ENCODE results near the gene DNMT3L. TPM values are rescaled to one million over a fixed set of nuclear protein-coding genes. Genes with fewer than 3 reads are reported as not detected.

DNMT3L gene
- total RNA-seq, 1 donor from 2014 or later: not detected

- TF ChIP-seq, protein P1, sequence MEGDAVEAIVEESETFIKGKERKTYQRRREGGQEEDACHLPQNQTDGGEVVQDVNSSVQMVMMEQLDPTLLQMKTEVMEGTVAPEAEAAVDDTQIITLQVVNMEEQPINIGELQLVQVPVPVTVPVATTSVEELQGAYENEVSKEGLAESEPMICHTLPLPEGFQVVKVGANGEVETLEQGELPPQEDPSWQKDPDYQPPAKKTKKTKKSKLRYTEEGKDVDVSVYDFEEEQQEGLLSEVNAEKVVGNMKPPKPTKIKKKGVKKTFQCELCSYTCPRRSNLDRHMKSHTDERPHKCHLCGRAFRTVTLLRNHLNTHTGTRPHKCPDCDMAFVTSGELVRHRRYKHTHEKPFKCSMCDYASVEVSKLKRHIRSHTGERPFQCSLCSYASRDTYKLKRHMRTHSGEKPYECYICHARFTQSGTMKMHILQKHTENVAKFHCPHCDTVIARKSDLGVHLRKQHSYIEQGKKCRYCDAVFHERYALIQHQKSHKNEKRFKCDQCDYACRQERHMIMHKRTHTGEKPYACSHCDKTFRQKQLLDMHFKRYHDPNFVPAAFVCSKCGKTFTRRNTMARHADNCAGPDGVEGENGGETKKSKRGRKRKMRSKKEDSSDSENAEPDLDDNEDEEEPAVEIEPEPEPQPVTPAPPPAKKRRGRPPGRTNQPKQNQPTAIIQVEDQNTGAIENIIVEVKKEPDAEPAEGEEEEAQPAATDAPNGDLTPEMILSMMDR (IDR thresholded peaks at IDR 0.05): no peak
- Mint-ChIP-seq H3K9me3 (ENCODE audit: unreplicated experiment) (no peaks in the 10 kb centered on the region), H3K27ac (ENCODE audit: unreplicated experiment) (no peak overlapping the region), H3K4me3 (ENCODE audit: unreplicated experiment) (no peak overlapping the region), H3K27me3 (ENCODE audit: unreplicated experiment) (peaks cover 14% of the 10 kb centered on the region), H3K36me3 (ENCODE audit: unreplicated experiment) (no peaks in the 10 kb centered on the region), H3K4me1 (ENCODE audit: unreplicated experiment) (peaks cover 5% of the 10 kb centered on the region)
- no peak for DNase-seq (ENCODE audit: extremely low spot score, unreplicated experiment)
Observed at GRCh38 chr21:44282370-44282769, 20.7 kb upstream of the DNMT3L start.

- Mint-ChIP-seq H3K27me3 (ENCODE audit: unreplicated experiment) (peaks cover 14% of the 10 kb centered on the region), H3K4me3 (ENCODE audit: unreplicated experiment) (no peak overlapping the region), H3K27ac (ENCODE audit: unreplicated experiment) (no peak overlapping the region), H3K9me3 (ENCODE audit: unreplicated experiment) (no peaks in the 10 kb centered on the region), H3K36me3 (ENCODE audit: unreplicated experiment) (no peaks in the 10 kb centered on the region), H3K4me1 (ENCODE audit: unreplicated experiment) (peaks cover 5% of the 10 kb centered on the region)
- DNase-seq (ENCODE audit: extremely low spot score, unreplicated experiment): no peak
- TF ChIP-seq, protein P1 (IDR thresholded peaks at IDR 0.05): no peak
Observed at GRCh38 chr21:44281801-44282200, 20.1 kb upstream of the DNMT3L start.

- H3K4me1 Mint-ChIP-seq (ENCODE audit: unreplicated experiment): peaks cover 5% of the 10 kb centered on the region
Observed at GRCh38 chr21:44279354-44280260, 17.9 kb upstream of the DNMT3L start.

GRCh38 chr21:44275041-44275440 is 13.3 kb upstream of the DNMT3L start:
- no peak overlapping the region for H3K27ac Mint-ChIP-seq (ENCODE audit: unreplicated experiment)
- no peaks in the 10 kb centered on the region for H3K36me3 Mint-ChIP-seq (ENCODE audit: unreplicated experiment)
- H3K9me3 Mint-ChIP-seq (ENCODE audit: unreplicated experiment): no peaks in the 10 kb centered on the region
- TF ChIP-seq, protein P1 (IDR thresholded peaks at IDR 0.05): no peak
- DNase-seq (ENCODE audit: extremely low spot score, unreplicated experiment): no peak
- no peak overlapping the region for H3K4me3 Mint-ChIP-seq (ENCODE audit: unreplicated experiment)
- H3K27me3 Mint-ChIP-seq (ENCODE audit: unreplicated experiment): peaks cover 25% of the 10 kb centered on the region
- peaks cover 3% of the 10 kb centered on the region for H3K4me1 Mint-ChIP-seq (ENCODE audit: unreplicated experiment)

More at GRCh38 chr21:44279354-44280260, 17.9 kb upstream of the DNMT3L start:
- Mint-ChIP-seq H3K4me3 (ENCODE audit: unreplicated experiment) (no peak overlapping the region), H3K27me3 (ENCODE audit: unreplicated experiment) (peaks cover 26% of the 10 kb centered on the region), H3K36me3 (ENCODE audit: unreplicated experiment) (no peaks in the 10 kb centered on the region), H3K27ac (ENCODE audit: unreplicated experiment) (no peak overlapping the region), H3K9me3 (ENCODE audit: unreplicated experiment) (no peaks in the 10 kb centered on the region)
- no peak for DNase-seq (ENCODE audit: extremely low spot score, unreplicated experiment)
- TF ChIP-seq, protein P1 (IDR thresholded peaks at IDR 0.05): no peak

GRCh38 chr21:44273046-44273445 is 11.3 kb upstream of the DNMT3L start:
- TF ChIP-seq, protein P1 (IDR thresholded peaks at IDR 0.05): no peak
- Mint-ChIP-seq H3K4me1 (ENCODE audit: unreplicated experiment) (no peaks in the 10 kb centered on the region), H3K36me3 (ENCODE audit: unreplicated experiment) (no peaks in the 10 kb centered on the region), H3K4me3 (ENCODE audit: unreplicated experiment) (no peak overlapping the region), H3K9me3 (ENCODE audit: unreplicated experiment) (no peaks in the 10 kb centered on the region), H3K27ac (ENCODE audit: unreplicated experiment) (no peak overlapping the region), H3K27me3 (ENCODE audit: unreplicated experiment) (peaks cover 22% of the 10 kb centered on the region)
- no peak for DNase-seq (ENCODE audit: extremely low spot score, unreplicated experiment)

Data from osteocyte (in vitro differentiated cells).